Measurements from ENCODE around the gene GAPT. TPM values are rescaled to one million over a fixed set of nuclear protein-coding genes. Genes with fewer than 3 reads are reported as not detected.

Gene GAPT
- 0.40 TPM for total RNA-seq

DNA sequence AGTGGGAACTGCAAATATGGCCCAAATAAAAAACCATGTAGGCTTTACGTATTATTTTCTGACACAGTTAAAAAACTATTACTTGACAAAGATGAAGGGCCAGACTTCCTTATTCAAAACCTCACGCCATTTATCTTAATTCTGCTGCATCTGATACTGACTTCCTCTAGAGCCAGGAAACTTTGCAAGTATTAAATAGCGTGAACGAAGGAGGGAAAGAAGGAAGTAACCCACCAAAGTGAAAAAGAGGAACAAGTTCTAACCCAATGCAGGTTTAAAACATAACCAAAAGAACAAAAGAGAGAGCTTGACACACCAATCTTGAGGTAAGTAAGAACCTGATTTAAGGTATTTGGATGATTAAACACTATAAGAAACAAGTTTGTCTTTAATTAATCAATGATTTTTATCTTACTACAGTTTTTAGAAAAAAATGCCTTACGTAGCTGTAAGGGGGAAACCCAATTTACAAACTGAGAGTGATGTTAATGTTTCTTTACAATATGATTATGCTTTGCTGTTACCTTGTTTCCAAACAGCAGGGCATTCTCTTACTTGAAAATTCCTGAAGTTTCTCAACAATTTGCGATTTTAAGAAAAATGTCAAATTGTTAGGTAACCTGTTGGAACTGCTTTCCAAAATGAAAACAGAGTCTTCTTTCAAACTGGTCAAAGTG, at the start of gene GAPT:
Gene GAPT, plus strand, starts transcription at position 220 of the 677 bp plus-strand sequence. CDS start 3,102 bp downstream, outside the sequence.
- ATAC-seq: peak; percentile 20

DNA sequence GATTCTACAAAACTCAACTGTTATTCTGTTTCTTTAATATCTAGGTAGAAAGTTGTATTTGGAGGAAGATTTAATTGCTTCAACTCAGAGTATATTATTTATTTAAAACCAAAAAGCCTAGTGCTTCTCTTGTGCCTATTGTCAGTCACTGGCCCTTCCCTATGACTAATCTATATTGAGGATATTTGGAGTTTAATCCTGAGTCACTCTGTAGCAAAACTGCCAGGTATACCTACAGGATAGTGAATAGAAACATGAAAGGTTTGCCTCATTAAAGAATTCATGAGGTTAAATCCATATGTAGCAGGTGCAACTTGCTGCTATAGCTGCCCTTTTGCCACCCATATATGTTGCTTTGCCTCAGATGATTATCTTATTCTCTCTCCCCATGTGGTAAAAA, 46.4 kb upstream of the GAPT start:
- peak; percentile 94 for ATAC-seq

- ATAC-seq: no peak
These were observed 45.2 kb upstream of the GAPT start for GRCh38 chr5:58446024-58446423.

GRCh38 chr5:58447226-58447625, 44.0 kb upstream of the GAPT start:
- ATAC-seq: no peak

DNA sequence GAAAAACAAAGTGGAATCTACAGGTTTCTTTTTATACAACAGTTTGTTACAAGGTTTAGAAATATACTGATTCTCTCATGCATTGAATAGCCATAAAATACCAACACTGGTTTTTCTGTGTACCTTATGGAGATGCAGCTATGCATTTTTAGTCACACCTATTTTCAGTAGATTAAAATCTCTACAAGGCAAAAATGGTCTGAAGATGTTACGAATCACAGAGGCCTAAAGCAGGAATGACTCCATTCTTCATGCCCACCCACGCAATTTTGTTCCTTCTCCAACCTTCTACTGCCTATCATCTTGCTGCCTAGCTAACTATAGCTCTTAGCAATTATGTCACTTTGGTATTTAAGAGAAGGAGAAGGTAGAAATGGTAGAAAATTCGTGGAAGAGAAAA, 41.2 kb upstream of the GAPT start:
- ATAC-seq: no peak

- no peak for ATAC-seq
These were observed 40.2 kb upstream of the GAPT start for GRCh38 chr5:58450811-58451629.

DNA sequence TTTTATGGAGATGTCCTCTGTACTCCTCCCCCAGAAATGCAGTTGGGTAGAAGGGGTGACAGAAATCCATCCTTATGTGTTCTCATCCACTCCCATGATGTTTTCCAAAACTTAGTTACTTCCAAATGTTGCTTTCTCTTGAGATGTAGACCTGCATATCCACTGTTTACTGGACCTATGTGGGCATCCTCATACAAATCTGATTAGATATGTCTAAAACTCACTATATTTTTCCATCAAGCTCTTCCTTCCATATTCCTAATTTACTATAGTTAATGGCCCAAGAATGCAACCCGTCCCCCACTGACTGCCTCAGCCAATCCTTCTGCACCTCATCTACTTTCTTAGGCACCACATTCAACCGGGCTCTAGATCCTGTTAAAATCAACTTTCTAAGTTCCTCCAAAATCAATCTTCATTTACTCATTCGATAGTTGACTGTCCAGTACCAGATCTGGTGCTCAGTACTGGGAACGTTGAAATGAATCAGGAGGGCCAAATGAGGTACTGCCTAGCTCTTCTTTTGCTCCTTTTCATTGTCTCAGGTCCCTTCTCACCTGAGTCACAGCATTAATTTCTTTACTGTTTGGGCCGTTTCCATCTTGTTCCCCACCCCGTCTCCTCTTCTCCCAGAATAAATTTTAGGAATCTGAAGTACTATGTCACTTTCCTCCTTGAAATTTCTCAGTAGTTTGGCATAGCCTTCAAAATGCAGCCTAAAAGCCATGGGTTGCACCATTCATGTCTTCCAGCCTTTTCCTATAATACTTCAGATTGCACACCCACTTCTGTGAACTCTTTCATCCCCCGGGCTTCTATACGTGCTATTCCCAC, 39.3 kb upstream of the GAPT start:
- ATAC-seq: peak; percentile 25

GRCh38 chr5:58452566-58453258, 38.5 kb upstream of the GAPT start:
- ATAC-seq: peak; percentile 66

GRCh38 chr5:58453306-58453705, 37.9 kb upstream of the GAPT start:
- peak; percentile 70 for ATAC-seq

- ATAC-seq: no peak
These were observed 37.2 kb upstream of the GAPT start for GRCh38 chr5:58454025-58454424.

DNA sequence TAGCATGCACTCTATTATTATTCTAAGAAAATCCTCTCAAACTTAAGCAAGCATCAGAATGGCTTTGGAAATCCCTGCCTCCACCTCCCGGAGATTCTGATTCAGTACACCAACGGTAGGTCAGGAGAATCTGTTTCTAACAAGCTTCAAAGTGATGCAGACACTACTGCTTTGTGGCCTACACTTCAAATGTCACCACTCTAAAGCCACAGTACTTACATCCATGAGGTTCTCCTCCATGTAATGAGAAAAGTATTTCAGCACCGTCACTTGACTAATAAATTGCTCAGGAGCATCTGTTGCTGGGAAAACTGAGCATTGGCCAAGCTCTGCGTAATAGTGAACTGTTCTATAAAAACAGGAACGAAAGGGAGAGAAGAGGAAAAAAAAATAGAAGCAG, 36.2 kb upstream of the GAPT start:
- no peak for ATAC-seq

DNA sequence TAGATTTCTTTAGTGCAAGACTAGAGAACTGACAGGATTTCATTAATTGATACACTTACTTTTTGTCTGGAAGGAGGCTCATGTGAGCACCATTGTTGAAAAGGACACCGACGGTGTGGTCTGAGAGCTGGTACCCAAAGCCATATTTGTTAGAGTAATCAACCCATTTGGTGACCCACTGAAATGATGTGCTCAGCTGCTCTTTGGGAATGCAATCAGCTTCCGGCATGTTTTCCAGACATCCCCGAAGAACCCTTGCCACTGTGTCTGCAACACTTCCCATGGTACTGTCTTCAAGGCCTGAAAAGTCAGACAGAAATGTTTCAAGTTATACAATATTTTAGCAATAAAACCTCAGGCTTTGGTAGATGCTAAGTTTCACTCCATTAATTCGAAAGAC, 35.8 kb upstream of the GAPT start:
- no peak for ATAC-seq

GRCh38 chr5:58456026-58456425, 35.2 kb upstream of the GAPT start:
- no peak for ATAC-seq

- ATAC-seq: no peak
These were observed 34.7 kb upstream of the GAPT start for GRCh38 chr5:58456486-58456885.

DNA sequence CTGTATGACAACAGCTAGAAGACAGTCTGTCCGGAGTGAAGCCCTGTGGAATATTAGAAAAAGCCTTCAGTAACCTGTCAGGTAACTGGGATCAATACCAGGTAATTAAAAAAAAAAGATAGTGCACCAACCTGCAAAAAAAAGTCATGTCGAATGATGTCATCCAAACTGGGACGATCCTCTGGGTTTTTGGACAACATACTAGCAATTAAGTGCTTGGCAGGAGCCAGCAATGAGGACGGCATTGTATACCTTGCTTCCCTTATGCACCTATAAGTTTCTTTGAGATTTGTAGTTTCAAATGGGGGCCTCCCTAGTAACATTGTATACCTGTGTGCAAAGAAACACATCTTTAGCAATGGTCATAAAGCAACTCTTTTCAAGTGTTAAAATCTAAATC, 34.2 kb upstream of the GAPT start:
- ATAC-seq: no peak

DNA sequence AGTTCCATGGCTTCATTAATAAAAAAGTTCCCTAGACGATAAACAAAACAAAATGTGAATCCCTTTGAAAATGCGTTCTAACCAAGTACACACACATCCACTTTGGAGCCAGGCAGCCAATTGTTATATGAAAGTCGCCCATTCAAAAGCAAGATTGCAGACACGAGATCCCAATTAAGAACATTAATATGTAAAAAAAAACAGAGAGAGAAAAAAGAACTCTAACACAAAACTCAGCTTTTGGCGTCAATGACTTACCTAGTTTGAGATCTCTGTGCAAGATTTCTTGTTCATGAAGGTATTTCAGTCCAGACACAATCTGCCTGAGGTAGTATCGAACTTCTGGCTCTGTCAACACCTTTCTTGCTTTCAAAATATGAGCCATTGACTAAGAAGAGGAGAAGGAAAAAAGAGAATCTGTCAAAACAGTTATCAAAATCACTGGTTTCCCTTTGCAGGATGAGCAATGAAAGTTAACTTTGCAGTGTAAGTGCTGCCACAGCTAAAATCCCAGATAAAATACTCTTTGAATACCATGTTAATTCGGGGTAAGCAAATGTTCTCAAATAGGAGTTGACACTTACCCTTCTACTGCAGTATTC, 33.0 kb upstream of the GAPT start:
- no peak for ATAC-seq

GRCh38 chr5:58458743-58459145, 32.5 kb upstream of the GAPT start:
- ATAC-seq: peak; percentile 29

GRCh38 chr5:58459146-58460001, 31.9 kb upstream of the GAPT start:
- ATAC-seq: peak; percentile 4

- ATAC-seq: peak; percentile 89
These were observed 31.1 kb upstream of the GAPT start, which contains the start of gene PLK2 for GRCh38 chr5:58460002-58460731. Gene PLK2, minus strand, starts transcription at chr5:58460086. Its CDS starts 127 bp downstream, at chr5:58459959.

DNA sequence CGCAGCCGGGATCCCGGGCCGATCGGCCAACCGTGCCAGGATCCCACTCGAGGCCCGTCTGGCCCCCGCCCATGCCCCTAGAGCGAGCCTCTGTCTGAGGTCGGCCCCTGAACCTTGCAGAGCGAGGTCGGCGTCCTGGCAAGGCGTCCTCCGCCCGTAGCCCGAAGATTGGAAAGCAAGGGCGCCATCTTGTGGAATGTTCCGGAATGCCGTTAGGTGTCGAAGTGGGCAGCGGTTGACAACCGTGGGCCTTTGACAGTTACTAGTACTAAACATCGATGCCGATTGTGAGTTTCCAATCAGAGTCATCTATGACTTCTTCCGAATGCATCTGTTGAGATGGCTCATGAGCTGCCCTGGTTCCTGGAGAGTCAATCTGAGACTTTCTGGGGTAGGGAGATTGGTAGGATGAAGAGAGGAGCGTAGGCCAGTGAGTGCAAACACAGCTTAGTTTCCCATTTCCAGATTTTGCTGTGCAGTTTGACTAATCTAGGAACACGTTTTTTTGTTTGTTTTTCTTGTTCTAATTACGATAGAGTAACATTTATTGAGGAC, 30.4 kb upstream of the GAPT start:
- peak; percentile 79 for ATAC-seq

Data from esophagus mucosa (tissue), 1 donor.